KMS-11 (cell line): ENCODE results near the gene GRPEL1.
"Not testable (repeated sequence)": the region's sequence is repeated elsewhere in the genome, so short reads cannot be mapped to it uniquely, and the experiment has no call there.

Experiments used
- H2AFZ ChIP-seq: fragments of 200-600 bp; sonication (generic); 2 replicates; pipeline ENCODE4 v1.6.1; 2016; ENCODE audit warnings: antibody characterized with exemption, mixed run types, low read depth
- H3K27ac ChIP-seq: fragments of 200-600 bp; sonication (generic); 2 replicates; pipeline ENCODE4 v1.6.1; 2016; ENCODE audit warnings: mild to moderate bottlenecking, mixed run types
- H3K27me3 ChIP-seq: fragments of 200-600 bp; sonication (generic); 2 replicates; pipeline ENCODE4 v1.6.1; 2017; ENCODE audit warnings: mild to moderate bottlenecking, low read depth, mixed run types, moderate library complexity; ENCODE audit not compliant: insufficient read depth
- H3K36me3 ChIP-seq: fragments of 200-600 bp; sonication (generic); 2 replicates; pipeline ENCODE4 v1.6.1; 2017; ENCODE audit warnings: mild to moderate bottlenecking, mixed run types; ENCODE audit not compliant: insufficient read depth
- H3K4me1 ChIP-seq: fragments of 200-600 bp; sonication (generic); 2 replicates; pipeline ENCODE4 v1.6.1; 2016; ENCODE audit warnings: mild to moderate bottlenecking, low read depth, mixed run types; ENCODE audit not compliant: poor library complexity, severe bottlenecking
- H3K4me2 ChIP-seq: fragments of 200-600 bp; sonication (generic); 2 replicates; pipeline ENCODE4 v1.7.0; 2016; ENCODE audit warnings: mild to moderate bottlenecking, mixed run types
- H3K4me3 ChIP-seq: fragments of 200-600 bp; sonication (generic); IDR thresholded peaks from 2 replicates; pipeline ENCODE4 v1.6.1; 2017; ENCODE audit warnings: low read depth, low read length, mixed read lengths; ENCODE audit not compliant: insufficient read depth
- H3K79me2 ChIP-seq: fragments of 200-600 bp; sonication (generic); 2 replicates; pipeline ENCODE4 v1.6.1; 2016; ENCODE audit warnings: low read depth, mixed run types; ENCODE audit not compliant: insufficient read depth
- H3K9ac ChIP-seq: fragments of 200-600 bp; sonication (generic); 2 replicates; pipeline ENCODE4 v1.6.1; 2016; ENCODE audit warnings: mild to moderate bottlenecking, mixed run types
- H4K20me1 ChIP-seq: fragments of 200-600 bp; sonication (generic); 2 replicates; pipeline ENCODE4 v1.6.1; 2016; ENCODE audit warnings: mild to moderate bottlenecking, mixed run types; ENCODE audit not compliant: insufficient read depth
- CTCF ChIP-seq: fragments of 200-600 bp; sonication (generic); conservative IDR thresholded peaks from 2 replicates; pipeline ENCODE4 v1.6.1; 2017; ENCODE audit warnings: low read depth, mild to moderate bottlenecking, antibody characterized with exemption, low read length, moderate library complexity, mixed read lengths

Gene GRPEL1

GRCh38 chr4:7103607-7104365 is 35.9 kb upstream of the GRPEL1 start:
- Histone ChIP-seq H3K27ac (no peak overlapping the region), H2AFZ (peak overlapping the region; percentile 83; the same call in 1 of the 2 replicates), H3K36me3 (no peaks in the 10 kb centered on the region), H3K9ac (no peak overlapping the region), H3K79me2 (no peaks in the 10 kb centered on the region), H3K4me2 (no peak overlapping the region; the same call in 1 of the 2 replicates), H3K4me3 (no peak overlapping the region), H3K4me1 (no peaks in the 10 kb centered on the region), H4K20me1 (no peaks in the 10 kb centered on the region), H3K27me3 (peaks cover 10% of the 10 kb centered on the region; the same call in 1 of the 2 replicates)
- no peak for TF ChIP-seq CTCF

GRCh38 chr4:7103031-7103606 is 35.3 kb upstream of the GRPEL1 start:
- Histone ChIP-seq H3K9ac (no peak overlapping the region; the same call in 1 of the 2 replicates), H3K27me3 (peaks cover 10% of the 10 kb centered on the region; the same call in 1 of the 2 replicates), H3K36me3 (no peaks in the 10 kb centered on the region), H3K79me2 (no peaks in the 10 kb centered on the region), H3K4me3 (no peak overlapping the region), H3K27ac (no peak overlapping the region), H3K4me2 (peak overlapping the region; percentile 67), H3K4me1 (no peaks in the 10 kb centered on the region), H2AFZ (peak overlapping the region; percentile 83), H4K20me1 (no peaks in the 10 kb centered on the region)
- TF ChIP-seq CTCF = no peak

- not testable (repeated sequence) for H3K27ac ChIP-seq
Measured at GRCh38 chr4:7102516-7102909, 34.6 kb upstream of the GRPEL1 start.

GRCh38 chr4:7101692-7102515 is 34.0 kb upstream of the GRPEL1 start:
- H3K4me3 ChIP-seq = no peak overlapping the region
- H3K4me2 ChIP-seq = peak overlapping the region; percentile 67
- H3K36me3 ChIP-seq = no peaks in the 10 kb centered on the region

More at GRCh38 chr4:7102516-7102909, 34.6 kb upstream of the GRPEL1 start:
- not testable (repeated sequence) for H3K4me1 ChIP-seq, H3K79me2 ChIP-seq, H4K20me1 ChIP-seq, H3K4me3 ChIP-seq, H3K9ac ChIP-seq, H3K36me3 ChIP-seq
- Histone ChIP-seq H3K27me3 (peaks cover 10% of the 10 kb centered on the region; the same call in 1 of the 2 replicates), H3K4me2 (peak overlapping the region; percentile 67), H2AFZ (peak overlapping the region; percentile 83; the same call in 1 of the 2 replicates)

More at GRCh38 chr4:7101692-7102515, 34.0 kb upstream of the GRPEL1 start:
- no peak overlapping the region for H3K27ac ChIP-seq
- H3K9ac ChIP-seq = no peak overlapping the region
- H3K4me1 ChIP-seq = no peaks in the 10 kb centered on the region
- no peaks in the 10 kb centered on the region for H3K79me2 ChIP-seq
- no peaks in the 10 kb centered on the region for H4K20me1 ChIP-seq
- peak overlapping the region; percentile 83; the same call in 1 of the 2 replicates for H2AFZ ChIP-seq
- peaks cover 10% of the 10 kb centered on the region; the same call in 1 of the 2 replicates for H3K27me3 ChIP-seq
- peak; percentile 52 for TF ChIP-seq CTCF
